ELF-1 (cell line): Measurements from ENCODE around the gene GLDN.
A peak's percentile ranks its signal among the peaks of the same experiment; 100 is the strongest.
"Not testable (repeated sequence)": the region's sequence is repeated elsewhere in the genome, so short reads cannot be mapped to it uniquely, and the experiment has no call there.

Source experiments
- DNase-seq: peaks from one replicate; pipeline ENCODE4 v3.0.0-alpha.2; 2016; ENCODE audit warnings: low read depth, low spot score

Gene GLDN

GRCh38 chr15:51444112-51444511, 102.7 kb downstream of the GLDN start:
- no peak for DNase-seq

- DNase-seq, result no peak
Measured at GRCh38 chr15:51444807-51445206, 103.4 kb downstream of the GLDN start.

GRCh38 chr15:51446029-51446744, 104.7 kb downstream of the GLDN start:
- not testable (repeated sequence) for DNase-seq

- DNase-seq, result no peak
Measured at GRCh38 chr15:51447855-51448621, 106.6 kb downstream of the GLDN start.

GRCh38 chr15:51448622-51449399, 107.4 kb downstream of the GLDN start:
- no peak for DNase-seq

GRCh38 chr15:51450001-51450400, 108.5 kb downstream of the GLDN start:
- DNase-seq, result peak; percentile 4
